H1 (cell line): ENCODE data around the gene TRAF1. TPM values are rescaled to one million over a fixed set of nuclear protein-coding genes. Genes with fewer than 3 reads are reported as not detected.
A peak's percentile ranks its signal among the peaks of the same experiment; 100 is the strongest.

Experiments used
- CTCF ChIA-PET: fragments of 300-600 bp; sonication (Branson Sonifier 250); formaldehyde crosslinking; loops from one replicate; lab custom pipeline; 2021; ENCODE audit not compliant: partially characterized antibody; lab: Charles Lee
- POLR2A ChIA-PET: fragments of 300-600 bp; sonication (Branson Sonifier 250); formaldehyde crosslinking; loops from one replicate; lab custom pipeline; 2021; ENCODE audit warnings: inconsistent platforms; ENCODE audit not compliant: partially characterized antibody; lab: Charles Lee
- DNase-seq, 2 experiments: peaks; one replicate each; pipeline versions ENCODE4 v3.0.0 to v3.0.0-alpha.2; 2010 to 2022; ENCODE audit warnings: low spot score in 2 of 2, low read depth in 1 of 2, mixed read lengths in 1 of 2
- FAIRE-seq: peaks from 2 replicates; lab custom pipeline; 2011; peaks lifted over from hg19 to GRCh38; lab: Jason Lieb, UNC
- H2AFZ ChIP-seq: 2 replicates; pipeline ENCODE4 v1.8.1; 2012; ENCODE audit warnings: low read length, inconsistent platforms
- H2AK5ac ChIP-seq: 2 replicates; pipeline ENCODE4 v1.6.1; 2013; ENCODE audit warnings: low read depth, low read length
- H2BK120ac ChIP-seq: replicated peaks from 2 replicates; pipeline ENCODE3; 2013; ENCODE audit warnings: low read depth, low read length, inconsistent platforms
- H2BK12ac ChIP-seq: 2 replicates; pipeline ENCODE4 v1.6.1; 2013; ENCODE audit warnings: low read depth, low read length
- H2BK15ac ChIP-seq: 2 replicates; pipeline ENCODE4 v1.6.1; 2013; ENCODE audit warnings: low read length
- H2BK20ac ChIP-seq: 2 replicates; pipeline ENCODE4 v1.6.1; 2013; ENCODE audit warnings: low read length
- H2BK5ac ChIP-seq: 2 replicates; pipeline ENCODE4 v1.6.1; 2013; ENCODE audit warnings: low read depth, low read length
- H3K14ac ChIP-seq: 2 replicates; pipeline ENCODE4 v1.6.1; 2013; ENCODE audit warnings: inconsistent platforms; ENCODE audit not compliant: insufficient read length
- H3K18ac ChIP-seq: 2 replicates; pipeline ENCODE4 v1.6.1; 2013; ENCODE audit warnings: low read length; ENCODE audit errors: extremely low read depth
- H3K23ac ChIP-seq: 2 replicates; pipeline ENCODE4 v1.6.1; 2013; ENCODE audit warnings: inconsistent platforms; ENCODE audit not compliant: insufficient read length
- H3K23me2 ChIP-seq: 2 replicates; pipeline ENCODE4 v1.6.1; 2013; ENCODE audit warnings: low read depth, low read length
- H3K27ac ChIP-seq: 2 replicates; pipeline ENCODE4 v1.6.1; 2011; ENCODE audit warnings: low read depth, low read length, inconsistent platforms
- H3K27me3 ChIP-seq, 4 experiments: replicated peaks in 1 of 4; 1 replicate in 1 of 4; 2 replicates in 3 of 4; pipeline versions ENCODE4 v1.6.1 to v1.8.1; 2011 to 2013; ENCODE audit warnings: low read length in 3 of 4, mild to moderate bottlenecking in 3 of 4, inconsistent platforms in 2 of 4, mixed read lengths in 2 of 4, moderate library complexity in 1 of 4; ENCODE audit not compliant: control insufficient read depth in 3 of 4, insufficient read depth in 3 of 4; ENCODE audit errors: extremely low read depth in 1 of 4
- H3K36me3 ChIP-seq, 4 experiments: 2 replicates each; pipeline versions ENCODE4 v1.6.1 to v1.8.1; 2011 to 2013; ENCODE audit warnings: mild to moderate bottlenecking in 4 of 4, low read length in 3 of 4, moderate library complexity in 2 of 4, control low read depth in 1 of 4, inconsistent platforms in 1 of 4; ENCODE audit not compliant: insufficient read depth in 4 of 4, control insufficient read depth in 2 of 4
- H3K4ac ChIP-seq: replicated peaks from 2 replicates; pipeline ENCODE3; 2013; ENCODE audit warnings: low read length, low read depth, mixed read lengths, inconsistent platforms; ENCODE audit not compliant: insufficient read length
- H3K4me1 ChIP-seq, 4 experiments: replicated peaks in 1 of 4; 1 replicate in 1 of 4; 2 replicates in 3 of 4; pipeline versions ENCODE4 v1.6.1 to v1.8.1; 2011 to 2013; ENCODE audit warnings: low read length in 3 of 4, inconsistent platforms in 2 of 4, mixed read lengths in 1 of 4; ENCODE audit not compliant: insufficient read depth in 4 of 4, control insufficient read depth in 3 of 4
- H3K4me2 ChIP-seq, 2 experiments: 2 replicates each; pipeline versions ENCODE4 v1.6.1 to v1.8.1; 2011 to 2013; ENCODE audit warnings: low read depth in 2 of 2, low read length in 2 of 2, control low read depth in 1 of 2, inconsistent platforms in 1 of 2, mild to moderate bottlenecking in 1 of 2; ENCODE audit not compliant: insufficient read depth in 1 of 2
- H3K4me3 ChIP-seq, 4 experiments: fragments of 200-600, 300-600 bp in 1 of 4; sonication (generic), shearing (Covaris generic), sonication (Bioruptor Twin) in 1 of 4; 2 replicates each; pipeline versions ENCODE4 v1.5.1 to v1.8.1; 2011 to 2016; ENCODE audit warnings: low read length in 4 of 4, low read depth in 3 of 4, control low read depth in 2 of 4, inconsistent platforms in 2 of 4, mild to moderate bottlenecking in 2 of 4, mixed read lengths in 1 of 4, moderate library complexity in 1 of 4; ENCODE audit not compliant: insufficient read depth in 2 of 4; ENCODE audit errors: extremely low read depth in 1 of 4
- H3K56ac ChIP-seq: replicated peaks from 2 replicates; pipeline ENCODE3; 2013; ENCODE audit warnings: low read depth, mild to moderate bottlenecking, mixed read lengths, low read length, inconsistent platforms; ENCODE audit not compliant: insufficient read length
- H3K79me1 ChIP-seq: 2 replicates; pipeline ENCODE4 v1.6.1; 2013; ENCODE audit warnings: low read depth, low read length, control low read depth
- H3K79me2 ChIP-seq, 2 experiments: 2 replicates each; pipeline versions ENCODE4 v1.6.1 to v1.8.1; 2012 to 2013; ENCODE audit warnings: low read length in 2 of 2, mild to moderate bottlenecking in 2 of 2, inconsistent platforms in 1 of 2; ENCODE audit not compliant: insufficient read depth in 2 of 2, control insufficient read depth in 1 of 2
- H3K9ac ChIP-seq, 4 experiments: replicated peaks in 1 of 4; 1 replicate in 1 of 4; 2 replicates in 3 of 4; pipeline versions ENCODE4 v1.6.1 to v1.8.1; 2011 to 2013; ENCODE audit warnings: low read depth in 3 of 4, low read length in 3 of 4, control low read depth in 2 of 4, mild to moderate bottlenecking in 2 of 4, moderate library complexity in 2 of 4, inconsistent platforms in 1 of 4; ENCODE audit errors: extremely low read depth in 1 of 4
- H3K9me3 ChIP-seq, 2 experiments: 2 replicates each; pipeline versions ENCODE4 v1.6.1 to v1.8.1; 2012 to 2013; ENCODE audit warnings: mild to moderate bottlenecking in 2 of 2, moderate library complexity in 2 of 2, control low read depth in 1 of 2, inconsistent platforms in 1 of 2, low read depth in 1 of 2, low read length in 1 of 2, mixed read lengths in 1 of 2; ENCODE audit not compliant: insufficient read depth in 2 of 2
- H4K20me1 ChIP-seq, 2 experiments: replicated peaks in 1 of 2; 2 replicates each; pipeline versions ENCODE3 to v1.8.1; 2011 to 2013; ENCODE audit warnings: inconsistent platforms in 2 of 2, low read length in 2 of 2, mild to moderate bottlenecking in 1 of 2; ENCODE audit not compliant: insufficient read depth in 2 of 2, control insufficient read depth in 1 of 2
- H4K5ac ChIP-seq: 2 replicates; pipeline ENCODE4 v1.6.1; 2013; ENCODE audit warnings: low read length, low read depth, mixed read lengths, inconsistent platforms; ENCODE audit not compliant: insufficient read length
- H4K8ac ChIP-seq: 2 replicates; pipeline ENCODE4 v1.8.0; 2013; ENCODE audit warnings: mild to moderate bottlenecking, moderate library complexity, low read length, inconsistent platforms; ENCODE audit not compliant: insufficient read depth; ENCODE audit errors: extremely low read depth
- H4K91ac ChIP-seq: replicated peaks from 2 replicates; pipeline ENCODE3; 2013; ENCODE audit warnings: low read length, mixed read lengths, inconsistent platforms; ENCODE audit not compliant: insufficient read length
- CHD1 ChIP-seq: IDR thresholded peaks from 2 replicates; pipeline ENCODE4 v1.6.1; 2012; ENCODE audit warnings: low read depth, low read length, improper control_type of control experiment
- CHD2 ChIP-seq: IDR thresholded peaks from 2 replicates; pipeline ENCODE4 v1.6.1; 2012; ENCODE audit warnings: low read length, improper control_type of control experiment
- CREB1 ChIP-seq: IDR thresholded peaks from 2 replicates; pipeline ENCODE4 v1.6.1; 2012; ENCODE audit warnings: inconsistent platforms
- NRF1 ChIP-seq: IDR thresholded peaks from 2 replicates; pipeline ENCODE4 v1.6.1; 2011; ENCODE audit warnings: mild to moderate bottlenecking, low read depth, low read length, improper control_type of control experiment
- POU5F1 ChIP-seq: IDR thresholded peaks from 2 replicates; pipeline ENCODE4 v1.6.1; 2011; ENCODE audit warnings: low read depth, mild to moderate bottlenecking, low read length, moderate library complexity
- RBBP5 ChIP-seq: IDR thresholded peaks from 2 replicates; pipeline ENCODE4 v1.7.1; 2012; ENCODE audit warnings: low read depth, mild to moderate bottlenecking, inconsistent platforms, low read length, moderate library complexity, borderline replicate concordance
- RXRA ChIP-seq: IDR thresholded peaks from 2 replicates; pipeline ENCODE4 v1.6.1; 2011; ENCODE audit warnings: low read depth, mild to moderate bottlenecking, low read length, moderate library complexity; ENCODE audit not compliant: insufficient read depth
- SP2 ChIP-seq: IDR thresholded peaks from 2 replicates; pipeline ENCODE4 v1.6.1; 2012; ENCODE audit warnings: mild to moderate bottlenecking, low read length, inconsistent platforms
- WGBS, 2 experiments: shearing (Covaris generic) in 1 of 2; methylation state at CpG; one replicate each; pipeline versions ENCODE4 v1.1.6 to v1.1.7; 2013 to 2015; ENCODE audit warnings: low lambda C conversion rate in 2 of 2, mixed read lengths in 2 of 2, inconsistent platforms in 1 of 2, low coverage in 1 of 2, missing lambda C conversion rate in 1 of 2; ENCODE audit not compliant: insufficient replicate concordance in 2 of 2, insufficient coverage in 1 of 2, insufficient read length in 1 of 2; ENCODE audit errors: extremely low coverage in 1 of 2, missing lambda C conversion rate in 1 of 2; 5-methylcytosine and 5-hydroxymethylcytosine counted together
- polyA plus RNA-seq, 7 experiments: library from polyadenylated mRNA; depleted of rRNA in 3 of 7; stranded (reverse) in 5 of 7; unstranded in 2 of 7; fragments of >200 nt in 5 of 7; fragments of 200-250 nt in 2 of 7; gene quantifications; 1 replicate in 5 of 7; 2 replicates in 1 of 7; 4 replicates in 1 of 7; pipeline versions ENCODE4 v1.2.1 to v1.2.3, GENCODE V29; 2011 to 2013; ENCODE audit warnings: missing spikeins in 2 of 7, mixed read lengths in 2 of 7
- total RNA-seq: library from RNA; stranded (reverse); fragmentation: NEBNext Ultra II Directional; extraction: Animal tissue kit (Norgen Biotek cat#: 25700); gene quantifications from 2 replicates; pipeline ENCODE4 v1.2.1, GENCODE V29; 2021

Gene TRAF1
- total and polyA plus RNA-seq, 2 of the 8 experiments (the other 6 are each of a cell fraction or from before 2014, with no cell fraction given): 1.6 to 3.2 TPM

DNA sequence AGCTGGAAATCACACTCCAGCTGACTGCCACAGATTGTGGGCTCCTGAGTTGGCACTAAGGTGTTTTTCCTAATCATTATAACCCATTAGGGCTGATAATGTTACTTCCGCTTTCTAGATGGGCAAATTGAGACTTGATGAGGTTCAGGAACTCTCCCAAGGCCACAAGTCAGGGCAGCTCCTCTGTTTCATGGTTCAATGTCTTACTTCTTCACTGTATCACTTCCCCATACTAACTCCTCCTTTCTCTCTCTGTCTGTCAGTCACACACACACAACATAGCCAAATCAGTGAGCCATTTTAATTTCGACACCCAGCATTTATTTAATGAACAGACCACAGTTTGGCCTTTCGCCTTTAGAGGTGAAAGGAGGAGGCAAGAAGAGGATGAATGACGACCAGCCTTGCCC is 17.8 kb upstream of the TRAF1 start:
- H2AK5ac ChIP-seq: no peak overlapping the region; the same call in 1 of the 2 replicates
- no peak overlapping the region for H3K23ac ChIP-seq
- no peaks in the 10 kb centered on the region for H3K79me1 ChIP-seq
- FAIRE-seq (no peak), DNase-seq (no peak)
- H3K9me3 ChIP-seq: no peaks in the 10 kb centered on the region
- no peak overlapping the region for H2BK120ac ChIP-seq
- H2BK5ac ChIP-seq: no peak overlapping the region
- POLR2A ChIA-PET: interaction anchor here (1.4 kb wide), 1 partner anchor 8 kb away, joined by 4 read pairs; no protein-coding TSS in a partner anchor
- H3K79me2 ChIP-seq: no peaks in the 10 kb centered on the region
- no peak overlapping the region for H3K14ac ChIP-seq
- no peaks in the 10 kb centered on the region; a peak in 1 of 8 replicates for H3K36me3 ChIP-seq
- H2BK20ac ChIP-seq: no peak overlapping the region
- no peak overlapping the region for H4K8ac ChIP-seq
- no peak overlapping the region for H2BK15ac ChIP-seq
- peak overlapping the region in 1 of 2 experiments; percentile 13; a peak in 1 of 4 replicates for H3K4me2 ChIP-seq
- H3K4me3 ChIP-seq: no peak overlapping the region
- H3K23me2 ChIP-seq: no peaks in the 10 kb centered on the region; the same call in 1 of the 2 replicates
- H3K9ac ChIP-seq: no peak overlapping the region
- no peaks in the 10 kb centered on the region for H4K20me1 ChIP-seq
- no peak overlapping the region for H3K4ac ChIP-seq
- H3K27me3 ChIP-seq: no peaks in the 10 kb centered on the region
- peaks cover 0 to 14% (median 7%) of the 10 kb centered on the region in 4 experiments; a peak in 6 of 7 replicates for H3K4me1 ChIP-seq
- no peak overlapping the region for H3K18ac ChIP-seq
- TF ChIP-seq SP2 (no peak), RXRA (no peak), POU5F1 (no peak), CHD1 (no peak), CHD2 (no peak), NRF1 (no peak), RBBP5 (no peak), CREB1 (no peak)
- WGBS, 2 experiments: 86% methylated on average over 3 of the region's 4 CpGs; no CpG with 5 or more reads in 1 of the 2 experiments
- H2BK12ac ChIP-seq: no peak overlapping the region
- 0 out of 2 replicates have a peak overlapping the region, but pooled peaks have one; percentile 32 for H2AFZ ChIP-seq
- no peak overlapping the region for H4K91ac ChIP-seq
- H4K5ac ChIP-seq: no peak overlapping the region
- H3K27ac ChIP-seq: no peak overlapping the region
- H3K56ac ChIP-seq: no peak overlapping the region
- CTCF ChIA-PET: interaction anchor here (1.8 to 12.5 kb wide), 2 partner anchors 8 to 78 kb away, joined by 6 to 108 read pairs; no protein-coding TSS in a partner anchor
